Vagina (tissue), 2 donors: ENCODE results near the gene TEX264. TPM values are rescaled to one million over a fixed set of nuclear protein-coding genes. Genes with fewer than 3 reads are reported as not detected.

ENCODE experiments used
- DNase-seq, 2 donors: peaks; one replicate each; pipeline ENCODE4 v3.0.0-alpha.2; 2017; ENCODE audit errors: extremely low spot score in 2 of 2
- H3K27ac ChIP-seq: fragments of 200-600 bp; sonication (generic); one replicate; pipeline ENCODE4 v1.5.1; 2019
- H3K27me3 ChIP-seq: fragments of 200-600 bp; sonication (generic); one replicate; pipeline ENCODE4 v1.5.1; 2019
- H3K36me3 ChIP-seq, 2 donors: fragments of 200-600 bp; sonication (generic); one replicate each; pipeline ENCODE4 v1.5.1; 2017 to 2019
- H3K4me1 ChIP-seq: fragments of 200-600 bp; sonication (generic); one replicate; pipeline ENCODE4 v1.5.1; 2019
- H3K4me3 ChIP-seq, 2 donors: fragments of 200-600 bp; sonication (generic); 1 replicate in 1 of 2; 2 replicates in 1 of 2; pipeline ENCODE4 v1.5.1; 2016 to 2019
- H3K9me3 ChIP-seq: fragments of 200-600 bp; sonication (generic); one replicate; pipeline ENCODE4 v1.5.1; 2019
- POLR2A ChIP-seq, 2 donors: fragments of 450-650 bp; IDR thresholded peaks; one replicate each; pipeline ENCODE4 v1.6.1; 2017; ENCODE audit warnings: antibody characterized with exemption in 2 of 2, mild to moderate bottlenecking in 2 of 2, moderate library complexity in 2 of 2
- POLR2AphosphoS5 ChIP-seq, 2 donors: sonication (generic); formaldehyde crosslinking; IDR thresholded peaks; one replicate each; pipeline ENCODE4 v1.9.0; 2017; ENCODE audit warnings: antibody characterized with exemption in 2 of 2, mild to moderate bottlenecking in 2 of 2, low read depth in 1 of 2; ENCODE audit not compliant: insufficient read depth in 1 of 2
- intact Hi-C: fragments of 100-400 bp; cut with DNase I; formaldehyde crosslinking; loops from one replicate; pipeline ENCODE4 v1.15.1; 2023
- total RNA-seq: library from RNA; depleted of rRNA; stranded (reverse); fragments of >200 nt; gene quantifications from one replicate; pipeline ENCODE4 v1.2.3, GENCODE V29; 2016
- TF ChIP-seq, protein P1 (sequence below), 3 experiments: fragments of 450-650 bp in 2 of 3; fragments of 200-600 bp in 1 of 3; sonication (generic) in 1 of 3; IDR thresholded peaks; one replicate each; pipeline ENCODE4 v1.5.1; 2017 to 2019; ENCODE audit warnings: antibody characterized with exemption in 3 of 3, mild to moderate bottlenecking in 2 of 3, moderate library complexity in 2 of 3

TEX264 gene
- total RNA-seq, 1 donor from 2014 or later = 66.8 TPM

DNA sequence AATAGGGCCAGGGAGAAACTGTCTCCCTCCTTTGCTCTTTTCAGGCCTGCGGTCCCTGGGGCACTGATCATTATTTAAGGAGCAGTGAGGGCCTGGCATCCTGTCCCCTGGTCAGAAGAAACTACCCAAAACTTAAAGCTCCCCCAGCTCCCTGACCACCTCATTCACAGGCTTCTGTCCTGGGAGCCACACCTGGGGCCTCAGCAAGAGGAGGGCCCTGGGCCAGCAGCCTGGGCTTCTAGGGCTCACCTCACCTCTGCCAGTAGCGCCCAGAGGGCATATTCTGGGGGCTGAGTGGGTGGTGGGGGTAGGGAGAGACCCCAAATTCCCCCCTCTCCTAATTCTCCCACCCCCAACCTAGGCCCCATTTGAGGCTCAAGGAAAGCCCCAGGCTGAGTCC, 31.1 kb downstream of the TEX264 start:
- intact Hi-C loops = no loop called here
- H3K27ac ChIP-seq = no peak overlapping the region
- TF ChIP-seq, protein P1, sequence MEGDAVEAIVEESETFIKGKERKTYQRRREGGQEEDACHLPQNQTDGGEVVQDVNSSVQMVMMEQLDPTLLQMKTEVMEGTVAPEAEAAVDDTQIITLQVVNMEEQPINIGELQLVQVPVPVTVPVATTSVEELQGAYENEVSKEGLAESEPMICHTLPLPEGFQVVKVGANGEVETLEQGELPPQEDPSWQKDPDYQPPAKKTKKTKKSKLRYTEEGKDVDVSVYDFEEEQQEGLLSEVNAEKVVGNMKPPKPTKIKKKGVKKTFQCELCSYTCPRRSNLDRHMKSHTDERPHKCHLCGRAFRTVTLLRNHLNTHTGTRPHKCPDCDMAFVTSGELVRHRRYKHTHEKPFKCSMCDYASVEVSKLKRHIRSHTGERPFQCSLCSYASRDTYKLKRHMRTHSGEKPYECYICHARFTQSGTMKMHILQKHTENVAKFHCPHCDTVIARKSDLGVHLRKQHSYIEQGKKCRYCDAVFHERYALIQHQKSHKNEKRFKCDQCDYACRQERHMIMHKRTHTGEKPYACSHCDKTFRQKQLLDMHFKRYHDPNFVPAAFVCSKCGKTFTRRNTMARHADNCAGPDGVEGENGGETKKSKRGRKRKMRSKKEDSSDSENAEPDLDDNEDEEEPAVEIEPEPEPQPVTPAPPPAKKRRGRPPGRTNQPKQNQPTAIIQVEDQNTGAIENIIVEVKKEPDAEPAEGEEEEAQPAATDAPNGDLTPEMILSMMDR (IDR thresholded peaks at IDR 0.05) = no peak
- no peak for TF ChIP-seq POLR2A (IDR thresholded peaks at IDR 0.05)
- TF ChIP-seq POLR2AphosphoS5 (IDR thresholded peaks at IDR 0.05; ENCODE audit: insufficient read depth in 1 of 2, low read depth in 1 of 2) = no peak
- peaks cover 3% of the 10 kb centered on the region for H3K4me1 ChIP-seq
- DNase-seq = no peak
- no peaks in the 10 kb centered on the region for H3K9me3 ChIP-seq
- no peaks in the 10 kb centered on the region for H3K27me3 ChIP-seq
- H3K36me3 ChIP-seq = peaks cover 0 to 33% of the 10 kb centered on the region in 2 donors
- no peak overlapping the region for H3K4me3 ChIP-seq

DNA sequence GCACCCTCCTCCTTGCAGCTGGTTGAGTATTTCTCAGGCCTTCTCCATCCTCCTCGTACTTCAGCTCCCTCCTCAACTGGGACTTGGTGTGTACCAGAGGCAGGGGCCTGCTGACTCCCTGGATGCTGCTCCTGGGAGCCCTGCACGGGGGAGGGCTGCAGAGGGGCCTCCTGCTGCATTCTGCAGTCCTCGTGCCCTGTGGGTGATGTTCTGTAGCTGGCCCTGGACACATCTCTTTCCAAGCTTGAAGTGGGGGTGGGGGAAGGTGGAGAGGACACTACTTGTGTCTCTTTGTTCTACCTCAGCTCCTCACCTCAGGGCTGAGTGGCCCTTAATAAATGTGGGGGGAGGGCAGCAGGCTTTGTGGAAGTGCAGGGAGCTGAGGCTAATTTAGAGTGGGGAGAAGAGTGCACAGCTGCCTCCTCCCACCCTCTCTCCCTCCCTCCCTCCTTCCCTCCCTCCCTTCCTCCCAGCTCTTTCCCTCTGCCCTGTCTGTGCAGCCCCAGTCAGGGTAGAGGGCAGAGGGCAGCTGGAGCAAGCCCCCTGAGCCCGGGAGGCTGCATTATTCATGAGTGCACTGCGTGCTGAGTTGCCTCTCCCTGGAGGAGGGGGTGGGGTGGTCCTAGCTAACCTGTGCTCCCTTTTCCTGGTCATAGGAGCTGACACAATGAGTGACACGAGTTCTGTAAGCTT, 32.2 kb downstream of the TEX264 start:
- Histone ChIP-seq H3K4me1 (peaks cover 6% of the 10 kb centered on the region), H3K27ac (no peak overlapping the region), H3K9me3 (no peaks in the 10 kb centered on the region), H3K4me3 (no peak overlapping the region), H3K36me3 (peaks cover 0 to 33% of the 10 kb centered on the region in 2 donors), H3K27me3 (no peaks in the 10 kb centered on the region)
- no peak for DNase-seq
- TF ChIP-seq, protein P1 (IDR thresholded peaks at IDR 0.05) = no peak
- no peak for TF ChIP-seq POLR2AphosphoS5 (IDR thresholded peaks at IDR 0.05; ENCODE audit: insufficient read depth in 1 of 2, low read depth in 1 of 2)
- no peak for TF ChIP-seq POLR2A (IDR thresholded peaks at IDR 0.05)
- intact Hi-C loops = no loop called here

DNA sequence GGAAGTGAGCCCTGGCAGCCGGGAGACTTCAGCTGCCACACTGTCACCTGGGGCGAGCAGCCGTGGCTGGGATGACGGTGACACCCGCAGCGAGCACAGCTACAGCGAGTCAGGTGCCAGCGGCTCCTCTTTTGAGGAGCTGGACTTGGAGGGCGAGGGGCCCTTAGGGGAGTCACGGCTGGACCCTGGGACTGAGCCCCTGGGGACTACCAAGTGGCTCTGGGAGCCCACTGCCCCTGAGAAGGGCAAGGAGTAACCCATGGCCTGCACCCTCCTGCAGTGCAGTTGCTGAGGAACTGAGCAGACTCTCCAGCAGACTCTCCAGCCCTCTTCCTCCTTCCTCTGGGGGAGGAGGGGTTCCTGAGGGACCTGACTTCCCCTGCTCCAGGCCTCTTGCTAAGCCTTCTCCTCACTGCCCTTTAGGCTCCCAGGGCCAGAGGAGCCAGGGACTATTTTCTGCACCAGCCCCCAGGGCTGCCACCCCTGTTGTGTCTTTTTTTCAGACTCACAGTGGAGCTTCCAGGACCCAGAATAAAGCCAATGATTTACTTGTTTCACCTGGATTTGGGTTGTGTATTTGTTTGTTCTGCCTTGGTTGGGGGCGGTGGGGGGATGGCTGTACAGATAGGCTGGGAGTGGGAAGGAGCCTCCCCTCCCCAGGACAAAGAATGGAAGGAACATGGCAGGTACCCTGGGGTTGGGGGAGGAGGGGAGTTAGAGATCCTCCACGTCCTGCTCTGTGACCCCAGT, 32.9 kb downstream of the TEX264 start:
- Histone ChIP-seq H3K27me3 (no peaks in the 10 kb centered on the region), H3K4me3 (no peak overlapping the region), H3K4me1 (peaks cover 6% of the 10 kb centered on the region), H3K36me3 (peaks cover 0 to 32% of the 10 kb centered on the region in 2 donors), H3K27ac (no peak overlapping the region), H3K9me3 (no peaks in the 10 kb centered on the region)
- no peak for TF ChIP-seq POLR2A (IDR thresholded peaks at IDR 0.05)
- TF ChIP-seq POLR2AphosphoS5 (IDR thresholded peaks at IDR 0.05; ENCODE audit: insufficient read depth in 1 of 2, low read depth in 1 of 2) = no peak
- TF ChIP-seq, protein P1 (IDR thresholded peaks at IDR 0.05) = no peak
- DNase-seq = no peak
- intact Hi-C loops = no loop called here

DNA sequence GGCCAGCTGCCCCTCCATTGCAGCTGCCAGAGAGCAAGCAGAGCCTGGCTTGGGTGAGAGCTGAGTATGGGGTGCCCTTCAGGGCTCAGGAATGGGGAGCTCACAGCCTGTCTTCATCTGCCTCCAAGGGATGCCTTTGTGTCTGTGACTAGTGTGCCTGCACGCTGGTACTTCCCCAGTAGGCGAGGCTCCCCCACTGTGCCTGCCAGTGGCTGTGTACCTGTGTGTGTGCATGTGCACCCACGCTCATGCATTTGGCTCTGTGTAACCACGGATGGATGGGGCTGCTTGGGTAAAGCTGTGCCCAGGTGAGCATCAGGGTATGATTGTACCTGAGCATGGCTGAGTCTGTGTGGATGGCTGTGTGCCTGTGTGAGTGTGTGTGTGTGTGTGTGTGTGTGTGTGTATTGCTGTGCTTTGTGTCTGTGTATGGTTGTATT, 33.5 kb downstream of the TEX264 start:
- H3K4me1 ChIP-seq = peaks cover 6% of the 10 kb centered on the region
- H3K27ac ChIP-seq = no peak overlapping the region
- TF ChIP-seq, protein P1 (IDR thresholded peaks at IDR 0.05) = no peak
- TF ChIP-seq POLR2AphosphoS5 (IDR thresholded peaks at IDR 0.05; ENCODE audit: insufficient read depth in 1 of 2, low read depth in 1 of 2) (no peak), POLR2A (IDR thresholded peaks at IDR 0.05) (no peak)
- H3K36me3 ChIP-seq = peaks cover 0 to 27% of the 10 kb centered on the region in 2 donors
- H3K4me3 ChIP-seq = no peak overlapping the region
- no peaks in the 10 kb centered on the region for H3K9me3 ChIP-seq
- no peak for DNase-seq
- no peaks in the 10 kb centered on the region for H3K27me3 ChIP-seq
- intact Hi-C loops = no loop called here
